Small intestine (tissue), 7 donors: ENCODE measurements around the gene CHRNB1. TPM values are rescaled to one million over a fixed set of nuclear protein-coding genes. Genes with fewer than 3 reads are reported as not detected.

Source experiments
- DNase-seq, 2 donors: peaks; one replicate each; pipeline versions ENCODE4 v3.0.0 to v3.0.0-alpha.2; 2013
- FAIRE-seq: peaks from 2 replicates; lab custom pipeline; 2012; peaks lifted over from hg19 to GRCh38; lab: Jason Lieb, UNC
- H3K27ac ChIP-seq, 3 donors: one replicate each; pipeline ENCODE4 v1.5.1; 2013; ENCODE audit warnings: low read length in 2 of 3, mild to moderate bottlenecking in 2 of 3, control low read depth in 1 of 3, inconsistent platforms in 1 of 3, low read depth in 1 of 3, moderate library complexity in 1 of 3
- H3K27me3 ChIP-seq, 3 donors: one replicate each; pipeline ENCODE4 v1.6.1; 2013; ENCODE audit warnings: low read length in 3 of 3, inconsistent platforms in 1 of 3; ENCODE audit not compliant: control insufficient read depth in 3 of 3, insufficient read depth in 3 of 3
- H3K36me3 ChIP-seq, 3 donors: one replicate each; pipeline ENCODE4 v1.6.1; 2013; ENCODE audit warnings: low read length in 3 of 3, inconsistent platforms in 1 of 3, low read depth in 1 of 3, mild to moderate bottlenecking in 1 of 3, moderate library complexity in 1 of 3; ENCODE audit not compliant: control insufficient read depth in 3 of 3, insufficient read depth in 2 of 3
- H3K4me1 ChIP-seq, 3 donors: one replicate each; pipeline ENCODE4 v1.6.1; 2013; ENCODE audit warnings: low read length in 2 of 3, inconsistent platforms in 1 of 3, low read depth in 1 of 3, mild to moderate bottlenecking in 1 of 3, moderate library complexity in 1 of 3; ENCODE audit not compliant: control insufficient read depth in 3 of 3, insufficient read depth in 2 of 3
- H3K4me3 ChIP-seq, 3 donors: one replicate each; pipeline ENCODE4 v1.5.1; 2013; ENCODE audit warnings: low read length in 3 of 3, control low read depth in 1 of 3, inconsistent platforms in 1 of 3, low read depth in 1 of 3, mild to moderate bottlenecking in 1 of 3, moderate library complexity in 1 of 3
- H3K9me3 ChIP-seq, 2 donors: one replicate each; pipeline ENCODE4 v1.6.1; 2013; ENCODE audit warnings: low read depth in 1 of 2, low read length in 1 of 2; ENCODE audit not compliant: control insufficient read depth in 2 of 2, insufficient read depth in 1 of 2
- WGBS, 3 donors: extraction: QIAGEN DNeasy Blood & Tissue Kit; methylation state at CpG; one replicate each; pipeline ENCODE4 v1.1.7; 2013; 5-methylcytosine and 5-hydroxymethylcytosine counted together
- polyA plus RNA-seq, 4 donors: library from polyadenylated mRNA; stranded (reverse) in 3 of 4; unstranded in 1 of 4; fragments of 200-250 nt in 3 of 4; fragments of 120-200 nt in 1 of 4; gene quantifications; one replicate each; pipeline versions ENCODE4 v1.2.1 to v1.2.3, GENCODE V29; 2013
- donor health status: healthy with polysubstance abuse.
- donor health status: control.
- donor health status: control.
- donor health status: Bipolar disorder and iron deficiency.
- donor health status: healthy.

CHRNB1 gene
- polyA plus RNA-seq, 4 donors = 8.4 to 11.9 (median 10.4) TPM

DNA sequence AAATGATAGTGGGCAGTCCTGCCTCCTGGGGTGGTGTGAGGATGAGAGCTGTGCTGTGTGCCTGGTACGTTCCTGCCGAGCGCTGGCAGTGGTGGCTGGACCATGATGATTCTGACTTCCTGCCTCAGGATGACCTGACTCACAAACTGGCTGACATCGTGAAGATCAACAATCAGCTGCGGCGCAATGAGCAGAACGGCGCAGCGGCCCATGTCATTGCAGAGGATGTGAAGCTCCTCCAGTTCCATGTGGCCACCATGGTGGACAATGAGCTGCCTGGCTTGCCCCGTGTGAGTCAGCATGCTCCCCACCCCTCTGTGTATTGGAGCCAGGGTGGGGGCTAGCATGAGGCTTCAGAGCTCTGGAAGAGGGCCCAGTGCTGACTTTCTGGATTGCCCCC is 52.4 kb downstream of the CHRNB1 start:
- Histone ChIP-seq H3K36me3 (peaks cover 29 to 83% (median 29%) of the 10 kb centered on the region in 3 donors), H3K27ac (no peak overlapping the region), H3K4me1 (peaks cover under 1 to 7% (median 4%) of the 10 kb centered on the region in 3 donors), H3K27me3 (no peaks in the 10 kb centered on the region), H3K9me3 (no peaks in the 10 kb centered on the region), H3K4me3 (no peak overlapping the region)
- DNase-seq (no peak), FAIRE-seq (no peak)
- 87 to 98% (median 93%) methylated on average over 10 of the region's 10 CpGs for WGBS, 3 donors

GRCh38 chr17:7497636-7498035 is 52.8 kb downstream of the CHRNB1 start:
- Histone ChIP-seq H3K36me3 (peaks cover 32 to 83% (median 33%) of the 10 kb centered on the region in 3 donors), H3K27me3 (no peaks in the 10 kb centered on the region), H3K9me3 (no peaks in the 10 kb centered on the region), H3K27ac (no peak overlapping the region), H3K4me1 (peaks cover 0 to 5% (median 3%) of the 10 kb centered on the region in 3 donors), H3K4me3 (no peak overlapping the region)
- FAIRE-seq (no peak), DNase-seq (no peak)
- WGBS, 3 donors = 91 to 96% (median 92%) methylated on average over 14 of the region's 14 CpGs

DNA sequence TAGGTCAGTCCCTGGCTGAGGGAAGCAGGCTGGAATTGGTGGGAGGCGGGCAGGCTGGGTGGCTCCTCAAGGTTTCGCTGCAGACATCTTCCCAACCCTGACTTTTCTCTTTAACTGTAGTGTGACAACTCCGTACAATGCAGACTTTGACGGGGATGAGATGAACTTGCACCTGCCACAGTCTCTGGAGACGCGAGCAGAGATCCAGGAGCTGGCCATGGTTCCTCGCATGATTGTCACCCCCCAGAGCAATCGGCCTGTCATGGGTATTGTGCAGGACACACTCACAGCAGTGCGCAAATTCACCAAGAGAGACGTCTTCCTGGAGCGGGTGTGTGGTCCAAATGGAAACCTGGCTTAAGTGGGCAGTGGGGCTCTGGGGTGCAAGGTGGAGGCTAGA is 54.3 kb downstream of the CHRNB1 start:
- 86 to 92% (median 88%) methylated on average over 11 of the region's 11 CpGs for WGBS, 3 donors
- no peaks in the 10 kb centered on the region for H3K4me1 ChIP-seq
- no peak for FAIRE-seq

GRCh38 chr17:7501729-7502128 is 56.9 kb downstream of the CHRNB1 start:
- Histone ChIP-seq H3K27me3 (no peaks in the 10 kb centered on the region), H3K4me1 (no peaks in the 10 kb centered on the region), H3K4me3 (no peak overlapping the region), H3K36me3 (peaks cover 26 to 85% (median 44%) of the 10 kb centered on the region in 3 donors), H3K9me3 (no peaks in the 10 kb centered on the region), H3K27ac (no peak overlapping the region)
- WGBS, 3 donors = 86 to 89% (median 87%) methylated on average over 14 of the region's 14 CpGs
- DNase-seq = no peak
- FAIRE-seq = no peak

More for the DNA sequence above, 54.3 kb downstream of the CHRNB1 start:
- Histone ChIP-seq H3K9me3 (no peaks in the 10 kb centered on the region), H3K4me3 (no peak overlapping the region), H3K36me3 (peaks cover 31 to 90% (median 46%) of the 10 kb centered on the region in 3 donors), H3K27me3 (no peaks in the 10 kb centered on the region), H3K27ac (no peak overlapping the region)
- no peak for DNase-seq

DNA sequence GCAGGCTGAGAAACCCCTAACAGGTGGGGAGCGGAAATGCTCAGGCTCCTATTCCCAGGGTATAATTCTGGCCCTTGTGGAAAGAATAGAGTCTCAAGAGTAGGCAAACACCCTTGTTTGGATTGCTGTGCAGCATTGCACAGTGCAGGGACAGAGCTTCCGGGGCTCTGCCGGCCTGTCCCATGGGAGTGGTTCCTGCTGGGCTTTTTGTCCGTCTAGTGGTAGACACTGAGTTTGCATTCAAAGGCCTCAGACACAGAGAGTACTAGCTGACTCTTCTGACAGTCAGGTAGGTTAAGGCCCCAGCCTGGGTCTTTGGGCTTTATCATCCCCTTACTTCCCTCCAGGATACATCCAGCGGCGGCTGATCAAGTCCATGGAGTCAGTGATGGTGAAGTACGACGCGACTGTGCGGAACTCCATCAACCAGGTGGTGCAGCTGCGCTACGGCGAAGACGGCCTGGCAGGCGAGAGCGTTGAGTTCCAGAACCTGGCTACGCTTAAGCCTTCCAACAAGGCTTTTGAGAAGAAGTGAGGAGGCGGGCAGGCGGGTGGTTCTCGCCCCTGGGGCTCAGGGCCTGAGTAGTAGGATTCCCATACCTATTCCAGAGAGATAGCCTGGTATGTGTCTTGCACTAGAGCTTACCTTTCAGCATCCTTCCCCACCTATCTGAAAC is 57.4 kb downstream of the CHRNB1 start:
- no peak for DNase-seq
- Histone ChIP-seq H3K27ac (no peak overlapping the region), H3K36me3 (peaks cover 26 to 85% (median 43%) of the 10 kb centered on the region in 3 donors), H3K9me3 (no peaks in the 10 kb centered on the region), H3K4me3 (no peak overlapping the region), H3K27me3 (no peaks in the 10 kb centered on the region), H3K4me1 (no peaks in the 10 kb centered on the region)
- no peak for FAIRE-seq
- WGBS, 3 donors = 92 to 94% (median 94%) methylated on average over 20 of the region's 20 CpGs

- DNase-seq = no peak
- Histone ChIP-seq H3K4me1 (no peaks in the 10 kb centered on the region), H3K27ac (no peak overlapping the region), H3K4me3 (no peak overlapping the region), H3K36me3 (peaks cover 25 to 85% (median 41%) of the 10 kb centered on the region in 3 donors), H3K9me3 (no peaks in the 10 kb centered on the region), H3K27me3 (no peaks in the 10 kb centered on the region)
- 86 to 88% (median 88%) methylated on average over 14 of the region's 14 CpGs for WGBS, 3 donors
- no peak for FAIRE-seq
Measured at GRCh38 chr17:7502987-7503386, 58.1 kb downstream of the CHRNB1 start.

DNA sequence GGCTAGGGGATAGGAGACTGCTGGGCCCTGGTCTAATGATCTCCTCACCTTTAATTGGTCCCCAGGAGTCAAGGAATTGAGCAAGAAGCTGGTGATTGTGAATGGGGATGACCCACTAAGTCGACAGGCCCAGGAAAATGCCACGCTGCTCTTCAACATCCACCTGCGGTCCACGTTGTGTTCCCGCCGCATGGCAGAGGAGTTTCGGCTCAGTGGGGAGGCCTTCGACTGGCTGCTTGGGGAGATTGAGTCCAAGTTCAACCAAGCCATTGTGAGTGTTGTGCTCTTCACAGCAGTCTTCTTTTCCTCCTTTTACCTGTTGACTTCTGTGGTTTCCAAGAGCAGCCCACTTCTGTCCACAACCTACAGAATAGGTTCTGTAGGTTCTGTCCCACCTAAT is 58.7 kb downstream of the CHRNB1 start:
- DNase-seq (no peak), FAIRE-seq (no peak)
- no peaks in the 10 kb centered on the region for H3K4me1 ChIP-seq
- H3K9me3 ChIP-seq = no peaks in the 10 kb centered on the region
- H3K36me3 ChIP-seq = peaks cover 20 to 86% (median 43%) of the 10 kb centered on the region in 3 donors
- H3K4me3 ChIP-seq = no peak overlapping the region
- H3K27me3 ChIP-seq = no peaks in the 10 kb centered on the region
- H3K27ac ChIP-seq = no peak overlapping the region
- WGBS, 3 donors = 91 to 97% (median 93%) methylated on average over 8 of the region's 8 CpGs
